Astrocyte (in vitro differentiated cells and primary cell): ENCODE measurements around the gene COL18A1. TPM values are rescaled to one million over a fixed set of nuclear protein-coding genes. Genes with fewer than 3 reads are reported as not detected.
A peak's percentile ranks its signal among the peaks of the same experiment; 100 is the strongest.

Source experiments
- DNase-seq: peaks from one replicate; pipeline ENCODE4 v3.0.0-alpha.2; 2010; ENCODE audit warnings: low read depth
- FAIRE-seq: peaks from 2 replicates; lab custom pipeline; 2011; peaks lifted over from hg19 to GRCh38; lab: Jason Lieb, UNC
- H2AFZ ChIP-seq: 2 replicates; pipeline ENCODE4 v1.6.0; 2012; ENCODE audit warnings: low read depth, low read length, inconsistent platforms
- H3K27ac ChIP-seq: 2 replicates; pipeline ENCODE4 v1.5.1; 2011; ENCODE audit warnings: low read depth, low read length, inconsistent platforms
- H3K27me3 ChIP-seq: 2 replicates; pipeline ENCODE4 v1.6.0; 2011; ENCODE audit warnings: low read length, inconsistent platforms; ENCODE audit not compliant: insufficient read depth
- H3K36me3 ChIP-seq: 2 replicates; pipeline ENCODE4 v1.5.1; 2011; ENCODE audit warnings: low read length, inconsistent platforms; ENCODE audit not compliant: insufficient read depth
- H3K4me1 ChIP-seq: 2 replicates; pipeline ENCODE4 v1.5.1; 2011; ENCODE audit warnings: low read length, inconsistent platforms; ENCODE audit not compliant: insufficient read depth
- H3K4me2 ChIP-seq: 2 replicates; pipeline ENCODE4 v1.6.0; 2012; ENCODE audit warnings: low read length, inconsistent platforms
- H3K4me3 ChIP-seq: 2 replicates; pipeline ENCODE4 v1.5.1; 2011; ENCODE audit warnings: low read depth, mild to moderate bottlenecking, low read length, inconsistent platforms; ENCODE audit not compliant: insufficient read depth
- H3K79me2 ChIP-seq: 2 replicates; pipeline ENCODE4 v1.6.0; 2012; ENCODE audit warnings: mild to moderate bottlenecking, low read length, inconsistent platforms; ENCODE audit not compliant: insufficient read depth
- H3K9ac ChIP-seq: 2 replicates; pipeline ENCODE4 v1.6.0; 2012; ENCODE audit warnings: mild to moderate bottlenecking, low read length, inconsistent platforms
- H3K9me3 ChIP-seq: 2 replicates; pipeline ENCODE4 v1.5.1; 2012; ENCODE audit warnings: low read depth, mild to moderate bottlenecking, low read length, inconsistent platforms; ENCODE audit not compliant: insufficient read depth
- H4K20me1 ChIP-seq: 2 replicates; pipeline ENCODE4 v1.6.0; 2012; ENCODE audit warnings: low read length, inconsistent platforms; ENCODE audit not compliant: insufficient read depth
- H3K27ac Mint-ChIP-seq: one replicate; pipeline ENCODE4 v1.8.0; 2021; ENCODE audit warnings: mild to moderate bottlenecking, mixed read lengths; ENCODE audit not compliant: unreplicated experiment
- H3K27me3 Mint-ChIP-seq: one replicate; pipeline ENCODE4 v1.8.0; 2021; ENCODE audit warnings: low read depth, mixed read lengths; ENCODE audit not compliant: unreplicated experiment
- H3K36me3 Mint-ChIP-seq: one replicate; pipeline ENCODE4 v1.8.0; 2021; ENCODE audit warnings: low read depth, mixed read lengths; ENCODE audit not compliant: unreplicated experiment
- H3K4me1 Mint-ChIP-seq: one replicate; pipeline ENCODE4 v1.8.0; 2021; ENCODE audit warnings: low read depth, mixed read lengths; ENCODE audit not compliant: unreplicated experiment
- H3K4me3 Mint-ChIP-seq: one replicate; pipeline ENCODE4 v1.8.0; 2021; ENCODE audit warnings: mild to moderate bottlenecking, moderate library complexity, mixed read lengths; ENCODE audit not compliant: unreplicated experiment
- H3K9me3 Mint-ChIP-seq: one replicate; pipeline ENCODE4 v1.8.0; 2021; ENCODE audit warnings: mild to moderate bottlenecking, mixed read lengths; ENCODE audit not compliant: unreplicated experiment
- CTCF ChIP-seq: IDR thresholded peaks from 2 replicates; pipeline ENCODE4 v1.5.1; 2011; ENCODE audit warnings: low read depth, mild to moderate bottlenecking, inconsistent platforms, low read length, moderate library complexity; ENCODE audit not compliant: insufficient read depth
- EZH2 ChIP-seq: IDR thresholded peaks from 2 replicates; pipeline ENCODE4 v1.6.1; 2012; ENCODE audit warnings: mild to moderate bottlenecking, low read length, inconsistent platforms; ENCODE audit not compliant: insufficient read depth
- total RNA-seq: library from RNA; stranded (reverse); gene quantifications from 2 replicates; pipeline ENCODE4 v1.2.1, GENCODE V29; 2021

COL18A1 gene
- total RNA-seq, 1 donor from 2014 or later, result 616 TPM

- Histone ChIP-seq H4K20me1 (peaks cover 4% of the 10 kb centered on the region), H3K9me3 (peaks cover under 1% of the 10 kb centered on the region), H3K79me2 (no peaks in the 10 kb centered on the region), H3K36me3 (no peaks in the 10 kb centered on the region), H3K4me2 (no peak overlapping the region), H3K4me3 (no peak overlapping the region), H2AFZ (no peak overlapping the region), H3K27ac (no peak overlapping the region), H3K4me1 (no peaks in the 10 kb centered on the region), H3K9ac (no peak overlapping the region), H3K27me3 (no peaks in the 10 kb centered on the region)
- Mint-ChIP-seq H3K27ac (peak overlapping the region; percentile 41), H3K9me3 (peaks cover 9% of the 10 kb centered on the region), H3K4me3 (no peak overlapping the region), H3K27me3 (no peaks in the 10 kb centered on the region), H3K4me1 (peaks cover 2% of the 10 kb centered on the region), H3K36me3 (peaks cover 12% of the 10 kb centered on the region)
- no peak for DNase-seq
- TF ChIP-seq EZH2, result no peak
- no peak for TF ChIP-seq CTCF
- FAIRE-seq, result no peak
These were observed 109.5 kb downstream of the COL18A1 start for GRCh38 chr21:45514311-45515021.

GRCh38 chr21:45515241-45516061 lies 110.5 kb downstream of the COL18A1 start:
- no peak overlapping the region for H3K27ac Mint-ChIP-seq
- H2AFZ ChIP-seq, result no peak overlapping the region
- no peak for FAIRE-seq

More at GRCh38 chr21:45515241-45516061, 110.5 kb downstream of the COL18A1 start:
- no peak overlapping the region for H3K4me3 Mint-ChIP-seq
- Histone ChIP-seq H3K9me3 (peaks cover 4% of the 10 kb centered on the region), H3K4me2 (no peak overlapping the region), H3K27me3 (no peaks in the 10 kb centered on the region), H4K20me1 (peaks cover 4% of the 10 kb centered on the region), H3K79me2 (no peaks in the 10 kb centered on the region), H3K4me3 (no peak overlapping the region), H3K4me1 (no peaks in the 10 kb centered on the region), H3K36me3 (peaks cover 2% of the 10 kb centered on the region), H3K27ac (no peak overlapping the region), H3K9ac (no peak overlapping the region)
- DNase-seq, result no peak
- H3K27me3 Mint-ChIP-seq, result no peaks in the 10 kb centered on the region
- H3K4me1 Mint-ChIP-seq, result peaks cover 2% of the 10 kb centered on the region
- H3K9me3 Mint-ChIP-seq, result peaks cover 9% of the 10 kb centered on the region
- peaks cover 19% of the 10 kb centered on the region for H3K36me3 Mint-ChIP-seq
- TF ChIP-seq CTCF (no peak), EZH2 (no peak)
